GM13976 (cell line): ENCODE data around the gene ZDHHC14.

Experiments used
- DNase-seq: peaks from one replicate; pipeline ENCODE4 v3.0.0; 2012; ENCODE audit warnings: low spot score
- in situ Hi-C: fragments of 300-500 bp; cut with MboI; formaldehyde crosslinking; loops from one replicate; pipeline ENCODE4 v1.12.0; 2022; ENCODE audit warnings: low sequenced_read_pairs, mixed read lengths, inconsistent platforms; ENCODE audit not compliant: unreplicated experiment
- TF ChIP-seq, protein P1 (sequence below): IDR thresholded peaks from 2 replicates; pipeline ENCODE4 v1.5.1; 2012; ENCODE audit warnings: borderline replicate concordance, mild to moderate bottlenecking; ENCODE audit not compliant: insufficient read depth; ENCODE audit errors: extremely low read depth, missing control alignments, control extremely low read depth

ZDHHC14 gene

GRCh38 chr6:157432231-157432891, 51.4 kb downstream of the ZDHHC14 start:
- DNase-seq = no peak
- TF ChIP-seq, protein P1, sequence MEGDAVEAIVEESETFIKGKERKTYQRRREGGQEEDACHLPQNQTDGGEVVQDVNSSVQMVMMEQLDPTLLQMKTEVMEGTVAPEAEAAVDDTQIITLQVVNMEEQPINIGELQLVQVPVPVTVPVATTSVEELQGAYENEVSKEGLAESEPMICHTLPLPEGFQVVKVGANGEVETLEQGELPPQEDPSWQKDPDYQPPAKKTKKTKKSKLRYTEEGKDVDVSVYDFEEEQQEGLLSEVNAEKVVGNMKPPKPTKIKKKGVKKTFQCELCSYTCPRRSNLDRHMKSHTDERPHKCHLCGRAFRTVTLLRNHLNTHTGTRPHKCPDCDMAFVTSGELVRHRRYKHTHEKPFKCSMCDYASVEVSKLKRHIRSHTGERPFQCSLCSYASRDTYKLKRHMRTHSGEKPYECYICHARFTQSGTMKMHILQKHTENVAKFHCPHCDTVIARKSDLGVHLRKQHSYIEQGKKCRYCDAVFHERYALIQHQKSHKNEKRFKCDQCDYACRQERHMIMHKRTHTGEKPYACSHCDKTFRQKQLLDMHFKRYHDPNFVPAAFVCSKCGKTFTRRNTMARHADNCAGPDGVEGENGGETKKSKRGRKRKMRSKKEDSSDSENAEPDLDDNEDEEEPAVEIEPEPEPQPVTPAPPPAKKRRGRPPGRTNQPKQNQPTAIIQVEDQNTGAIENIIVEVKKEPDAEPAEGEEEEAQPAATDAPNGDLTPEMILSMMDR = no peak
- in situ Hi-C loops = no loop called here

GRCh38 chr6:157432892-157433265, 51.9 kb downstream of the ZDHHC14 start:
- no peak for DNase-seq
- in situ Hi-C loops = no loop called here
- TF ChIP-seq, protein P1 = no peak

- in situ Hi-C loops = no loop called here
- DNase-seq = no peak
- TF ChIP-seq, protein P1 = no peak
These were observed 52.7 kb downstream of the ZDHHC14 start for GRCh38 chr6:157433678-157434081.

DNA sequence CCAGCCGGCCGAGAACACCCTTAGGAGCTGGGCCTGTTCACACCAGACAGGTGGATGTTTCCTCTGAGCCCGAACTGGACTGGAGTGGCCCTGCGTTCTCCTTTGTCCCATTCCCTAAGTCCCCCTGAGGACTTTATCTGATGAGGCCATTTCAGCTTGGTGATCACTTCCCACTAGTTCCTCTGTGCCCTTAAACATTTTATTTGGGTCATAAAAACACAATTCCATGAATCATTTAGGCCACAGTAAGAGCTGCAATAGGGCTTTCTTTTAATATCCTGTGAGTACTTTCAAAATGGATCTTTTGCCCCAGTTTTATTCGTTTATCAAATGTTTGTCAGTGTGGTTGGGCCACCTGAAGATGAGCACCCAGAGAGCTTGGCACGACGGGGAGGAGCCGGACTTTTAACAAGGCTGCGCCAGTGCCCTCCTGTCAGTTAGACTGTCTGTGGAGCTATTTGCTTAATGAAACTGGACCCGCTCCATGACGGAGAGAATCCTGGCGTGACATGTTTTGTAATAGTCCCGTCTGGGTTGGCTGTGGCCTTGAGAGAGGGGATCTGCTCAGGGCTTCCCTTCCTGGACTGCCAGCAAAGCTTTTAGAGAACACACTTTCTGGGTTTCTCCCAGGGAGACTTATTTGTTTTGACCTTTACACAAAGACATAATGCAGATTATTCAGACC, 53.5 kb downstream of the ZDHHC14 start:
- in situ Hi-C loops = no loop called here
- TF ChIP-seq, protein P1 = no peak
- no peak for DNase-seq

DNA sequence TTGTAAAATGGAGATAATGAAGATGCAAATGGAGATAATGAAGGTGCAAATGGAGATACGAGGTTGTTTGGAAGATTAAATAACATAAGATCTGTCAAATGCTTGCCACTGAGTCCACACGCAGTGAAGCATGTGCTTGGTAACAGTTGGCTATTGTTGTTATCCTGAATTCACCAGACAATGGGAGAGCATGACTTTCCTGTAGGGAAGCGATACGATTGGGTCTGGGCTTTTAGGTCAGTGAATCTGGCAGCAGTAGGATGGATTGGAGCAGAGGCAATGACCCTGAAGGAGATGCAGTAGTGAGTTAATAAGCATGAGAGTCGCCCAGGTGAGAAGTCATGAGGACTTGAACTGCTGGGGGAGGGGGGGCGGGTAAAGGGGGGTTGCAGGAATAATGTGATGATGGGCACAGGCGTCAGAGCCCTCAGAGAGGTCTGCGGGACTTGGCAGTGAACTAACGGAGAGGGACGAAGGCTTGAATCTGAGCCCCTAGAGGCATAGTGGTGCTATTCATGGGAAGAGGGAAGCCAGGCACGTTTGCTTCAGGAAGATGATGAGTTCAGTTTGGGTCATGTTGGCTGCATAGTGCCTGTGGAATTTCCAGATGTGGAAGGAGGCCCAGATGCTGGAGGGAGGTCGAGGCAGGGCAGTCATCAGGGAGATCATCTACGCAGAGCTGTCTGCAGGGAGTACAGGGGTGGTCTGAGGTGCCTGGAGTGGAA, 55.4 kb downstream of the ZDHHC14 start:
- no peak for DNase-seq
- TF ChIP-seq, protein P1 = no peak
- in situ Hi-C loops = no loop called here

DNA sequence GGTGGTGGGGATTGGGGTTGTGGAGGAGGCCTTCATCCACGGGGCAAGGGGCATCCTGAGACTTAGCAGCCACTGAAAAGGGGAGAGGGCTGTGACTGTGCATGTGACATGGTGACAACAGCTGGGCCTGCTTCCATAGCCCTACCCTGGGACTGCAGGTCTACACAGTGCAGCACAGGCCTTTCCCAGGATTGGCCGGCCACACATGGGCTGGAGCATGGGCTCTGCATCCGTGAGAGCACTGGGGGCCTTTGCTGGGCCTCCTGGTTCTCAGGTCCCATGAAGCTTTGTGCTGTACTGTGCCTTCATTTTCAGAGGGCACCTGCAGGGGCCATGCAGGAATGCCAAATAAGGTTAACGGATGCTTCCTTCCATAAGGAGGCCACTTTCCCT, 56.0 kb downstream of the ZDHHC14 start:
- no peak for DNase-seq
- in situ Hi-C loops = no loop called here
- TF ChIP-seq, protein P1 = no peak
